Esophagus muscularis mucosa (tissue), 4 donors: ENCODE measurements around the gene GDF2.

Experiments
- CTCF ChIP-seq, 3 experiments: fragments of 200-600 bp in 2 of 3; fragments of 450-650 bp in 1 of 3; sonication (generic) in 2 of 3; IDR thresholded peaks; one replicate each; pipeline ENCODE4 v1.5.1; 2017 to 2019; ENCODE audit warnings: antibody characterized with exemption in 3 of 3, mild to moderate bottlenecking in 2 of 3, moderate library complexity in 1 of 3
- EP300 ChIP-seq: sonication (generic); formaldehyde crosslinking; IDR thresholded peaks from one replicate; pipeline ENCODE4 v1.6.1; 2017; ENCODE audit warnings: antibody characterized with exemption
- POLR2A ChIP-seq: fragments of 450-650 bp; IDR thresholded peaks from one replicate; pipeline ENCODE4 v1.6.1; 2017; ENCODE audit warnings: antibody characterized with exemption, moderate library complexity, mild to moderate bottlenecking, low read depth
- POLR2AphosphoS5 ChIP-seq, 2 donors: sonication (generic); formaldehyde crosslinking; IDR thresholded peaks; one replicate each; pipeline ENCODE4 v1.6.1; 2017; ENCODE audit warnings: antibody characterized with exemption in 2 of 2

- TF ChIP-seq POLR2A, result no peak
- no peak for TF ChIP-seq POLR2AphosphoS5 (IDR thresholded peaks at IDR 0.05)
- TF ChIP-seq CTCF (IDR thresholded peaks at IDR 0.05), result no peak
- no peak for TF ChIP-seq EP300
Observed at GRCh38 chr10:47299611-47300428, 22.4 kb upstream of the GDF2 start, which contains the start of gene GDF10.
